ENCODE measurements around the gene C11orf16. TPM values are rescaled to one million over a fixed set of nuclear protein-coding genes. Genes with fewer than 3 reads are reported as not detected.

Gene C11orf16
- total RNA-seq, 1 experiment from 2014 or later, result 0.42 TPM

DNA sequence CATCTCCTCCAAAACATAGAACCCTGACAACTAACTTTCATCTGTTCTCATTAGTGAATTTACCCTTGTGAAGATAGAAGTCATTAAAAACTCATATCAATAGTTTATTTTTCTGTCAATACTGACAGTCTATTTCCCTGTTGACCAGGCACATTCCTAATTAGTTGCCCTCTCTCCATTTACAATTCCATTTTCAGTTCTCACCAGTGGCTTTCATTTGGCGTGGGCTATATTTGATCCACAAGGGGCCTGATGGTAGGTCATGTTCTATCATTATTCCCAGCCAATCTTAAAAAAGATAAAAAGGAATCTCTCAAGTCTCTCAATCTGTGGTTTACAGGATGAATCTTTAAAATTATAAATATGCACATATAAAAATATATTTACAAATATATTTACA is 25.6 kb downstream of the C11orf16 start (continued):
- TF ChIP-seq, protein P1, sequence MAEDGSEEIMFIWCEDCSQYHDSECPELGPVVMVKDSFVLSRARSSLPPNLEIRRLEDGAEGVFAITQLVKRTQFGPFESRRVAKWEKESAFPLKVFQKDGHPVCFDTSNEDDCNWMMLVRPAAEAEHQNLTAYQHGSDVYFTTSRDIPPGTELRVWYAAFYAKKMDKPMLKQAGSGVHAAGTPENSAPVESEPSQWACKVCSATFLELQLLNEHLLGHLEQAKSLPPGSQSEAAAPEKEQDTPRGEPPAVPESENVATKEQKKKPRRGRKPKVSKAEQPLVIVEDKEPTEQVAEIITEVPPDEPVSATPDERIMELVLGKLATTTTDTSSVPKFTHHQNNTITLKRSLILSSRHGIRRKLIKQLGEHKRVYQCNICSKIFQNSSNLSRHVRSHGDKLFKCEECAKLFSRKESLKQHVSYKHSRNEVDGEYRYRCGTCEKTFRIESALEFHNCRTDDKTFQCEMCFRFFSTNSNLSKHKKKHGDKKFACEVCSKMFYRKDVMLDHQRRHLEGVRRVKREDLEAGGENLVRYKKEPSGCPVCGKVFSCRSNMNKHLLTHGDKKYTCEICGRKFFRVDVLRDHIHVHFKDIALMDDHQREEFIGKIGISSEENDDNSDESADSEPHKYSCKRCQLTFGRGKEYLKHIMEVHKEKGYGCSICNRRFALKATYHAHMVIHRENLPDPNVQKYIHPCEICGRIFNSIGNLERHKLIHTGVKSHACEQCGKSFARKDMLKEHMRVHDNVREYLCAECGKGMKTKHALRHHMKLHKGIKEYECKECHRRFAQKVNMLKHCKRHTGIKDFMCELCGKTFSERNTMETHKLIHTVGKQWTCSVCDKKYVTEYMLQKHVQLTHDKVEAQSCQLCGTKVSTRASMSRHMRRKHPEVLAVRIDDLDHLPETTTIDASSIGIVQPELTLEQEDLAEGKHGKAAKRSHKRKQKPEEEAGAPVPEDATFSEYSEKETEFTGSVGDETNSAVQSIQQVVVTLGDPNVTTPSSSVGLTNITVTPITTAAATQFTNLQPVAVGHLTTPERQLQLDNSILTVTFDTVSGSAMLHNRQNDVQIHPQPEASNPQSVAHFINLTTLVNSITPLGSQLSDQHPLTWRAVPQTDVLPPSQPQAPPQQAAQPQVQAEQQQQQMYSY (CRISPR knock-in tag; IDR thresholded peaks at IDR 0.05), result no peak
- TF ChIP-seq NFYB (CRISPR knock-in tag; conservative IDR thresholded peaks at IDR 0.05; ENCODE audit: low read depth) (no peak), ATF1 (CRISPR knock-in tag; IDR thresholded peaks at IDR 0.05) (no peak), ZNF423 (CRISPR knock-in tag; IDR thresholded peaks at IDR 0.05) (no peak), OVOL2 (CRISPR knock-in tag; IDR thresholded peaks at IDR 0.05; ENCODE audit: borderline replicate concordance) (no peak), CREB1 (CRISPR knock-in tag; IDR thresholded peaks at IDR 0.05) (no peak)

DNA sequence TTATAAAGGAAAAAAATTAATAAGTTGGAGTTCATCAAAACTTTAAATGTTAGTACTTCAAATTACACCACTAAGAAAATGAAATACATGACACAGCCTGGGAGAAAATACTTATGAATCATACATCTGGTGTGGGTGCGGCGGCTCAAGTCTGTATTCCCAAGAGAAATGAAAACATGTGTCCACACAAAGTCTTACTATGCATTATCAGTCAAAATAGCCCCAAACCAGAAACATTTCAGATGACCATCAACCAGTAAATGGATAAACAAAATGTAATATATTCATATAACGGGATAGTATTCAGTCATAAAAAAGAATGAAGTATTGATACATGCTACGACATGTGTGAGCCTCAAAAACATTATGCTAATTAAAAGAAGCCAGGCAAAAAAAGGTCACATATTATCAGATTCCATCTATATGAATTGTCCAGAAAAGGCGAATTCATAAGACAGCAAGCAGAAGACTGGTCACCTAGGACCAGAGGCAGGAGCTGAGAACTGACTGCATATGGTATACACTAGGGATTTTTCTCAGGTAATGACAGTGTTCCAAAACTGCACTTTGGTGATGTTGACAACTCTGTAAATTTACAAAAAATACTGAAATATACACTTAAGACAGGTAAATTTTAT is 27.1 kb downstream of the C11orf16 start:
- no peak for ATAC-seq
- ChIA-PET POLR2A (no interaction called here), CTCF (no interaction called here)
- Mint-ChIP-seq H3K27ac (no peak overlapping the region), H3K4me1 (peaks cover 9% of the 10 kb centered on the region; the same call in 1 of the 2 replicates), H3K4me3 (no peak overlapping the region), H3K9me3 (peaks cover 11% of the 10 kb centered on the region), H3K36me3 (peaks cover 8% of the 10 kb centered on the region), H3K27me3 (ENCODE audit: low read depth) (peaks cover 31% of the 10 kb centered on the region)
- TF ChIP-seq ZNF219 (CRISPR knock-in tag; IDR thresholded peaks at IDR 0.05; ENCODE audit: borderline replicate concordance) (no peak), ZNF263 (CRISPR knock-in tag; IDR thresholded peaks at IDR 0.05; ENCODE audit: low read depth) (no peak), RORB (CRISPR knock-in tag; IDR thresholded peaks at IDR 0.05) (no peak), FOXJ3 (CRISPR knock-in tag; IDR thresholded peaks at IDR 0.05; ENCODE audit: borderline replicate concordance) (no peak), NFE2L1 (CRISPR knock-in tag; IDR thresholded peaks at IDR 0.05) (no peak), ZNF396 (CRISPR knock-in tag; IDR thresholded peaks at IDR 0.05; ENCODE audit: borderline replicate concordance) (no peak), NR1H2 (CRISPR knock-in tag; IDR thresholded peaks at IDR 0.05) (no peak), ZNF138 (CRISPR knock-in tag; conservative IDR thresholded peaks at IDR 0.05) (no peak), NFYB (CRISPR knock-in tag; conservative IDR thresholded peaks at IDR 0.05; ENCODE audit: low read depth) (no peak), TEAD4 (CRISPR knock-in tag; IDR thresholded peaks at IDR 0.05) (no peak), RELA (CRISPR knock-in tag; IDR thresholded peaks at IDR 0.05; ENCODE audit: borderline replicate concordance) (no peak), IRF2 (CRISPR knock-in tag; IDR thresholded peaks at IDR 0.05; ENCODE audit: borderline replicate concordance, low read depth) (no peak)
- TF ChIP-seq, protein P2, sequence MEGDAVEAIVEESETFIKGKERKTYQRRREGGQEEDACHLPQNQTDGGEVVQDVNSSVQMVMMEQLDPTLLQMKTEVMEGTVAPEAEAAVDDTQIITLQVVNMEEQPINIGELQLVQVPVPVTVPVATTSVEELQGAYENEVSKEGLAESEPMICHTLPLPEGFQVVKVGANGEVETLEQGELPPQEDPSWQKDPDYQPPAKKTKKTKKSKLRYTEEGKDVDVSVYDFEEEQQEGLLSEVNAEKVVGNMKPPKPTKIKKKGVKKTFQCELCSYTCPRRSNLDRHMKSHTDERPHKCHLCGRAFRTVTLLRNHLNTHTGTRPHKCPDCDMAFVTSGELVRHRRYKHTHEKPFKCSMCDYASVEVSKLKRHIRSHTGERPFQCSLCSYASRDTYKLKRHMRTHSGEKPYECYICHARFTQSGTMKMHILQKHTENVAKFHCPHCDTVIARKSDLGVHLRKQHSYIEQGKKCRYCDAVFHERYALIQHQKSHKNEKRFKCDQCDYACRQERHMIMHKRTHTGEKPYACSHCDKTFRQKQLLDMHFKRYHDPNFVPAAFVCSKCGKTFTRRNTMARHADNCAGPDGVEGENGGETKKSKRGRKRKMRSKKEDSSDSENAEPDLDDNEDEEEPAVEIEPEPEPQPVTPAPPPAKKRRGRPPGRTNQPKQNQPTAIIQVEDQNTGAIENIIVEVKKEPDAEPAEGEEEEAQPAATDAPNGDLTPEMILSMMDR (IDR thresholded peaks at IDR 0.05), result no peak
- TF ChIP-seq, protein P3, sequence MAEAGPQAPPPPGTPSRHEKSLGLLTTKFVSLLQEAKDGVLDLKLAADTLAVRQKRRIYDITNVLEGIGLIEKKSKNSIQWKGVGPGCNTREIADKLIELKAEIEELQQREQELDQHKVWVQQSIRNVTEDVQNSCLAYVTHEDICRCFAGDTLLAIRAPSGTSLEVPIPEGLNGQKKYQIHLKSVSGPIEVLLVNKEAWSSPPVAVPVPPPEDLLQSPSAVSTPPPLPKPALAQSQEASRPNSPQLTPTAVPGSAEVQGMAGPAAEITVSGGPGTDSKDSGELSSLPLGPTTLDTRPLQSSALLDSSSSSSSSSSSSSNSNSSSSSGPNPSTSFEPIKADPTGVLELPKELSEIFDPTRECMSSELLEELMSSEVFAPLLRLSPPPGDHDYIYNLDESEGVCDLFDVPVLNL (CRISPR knock-in tag; IDR thresholded peaks at IDR 0.05; ENCODE audit: borderline replicate concordance, low read depth), result no peak
- TF ChIP-seq, protein P4, sequence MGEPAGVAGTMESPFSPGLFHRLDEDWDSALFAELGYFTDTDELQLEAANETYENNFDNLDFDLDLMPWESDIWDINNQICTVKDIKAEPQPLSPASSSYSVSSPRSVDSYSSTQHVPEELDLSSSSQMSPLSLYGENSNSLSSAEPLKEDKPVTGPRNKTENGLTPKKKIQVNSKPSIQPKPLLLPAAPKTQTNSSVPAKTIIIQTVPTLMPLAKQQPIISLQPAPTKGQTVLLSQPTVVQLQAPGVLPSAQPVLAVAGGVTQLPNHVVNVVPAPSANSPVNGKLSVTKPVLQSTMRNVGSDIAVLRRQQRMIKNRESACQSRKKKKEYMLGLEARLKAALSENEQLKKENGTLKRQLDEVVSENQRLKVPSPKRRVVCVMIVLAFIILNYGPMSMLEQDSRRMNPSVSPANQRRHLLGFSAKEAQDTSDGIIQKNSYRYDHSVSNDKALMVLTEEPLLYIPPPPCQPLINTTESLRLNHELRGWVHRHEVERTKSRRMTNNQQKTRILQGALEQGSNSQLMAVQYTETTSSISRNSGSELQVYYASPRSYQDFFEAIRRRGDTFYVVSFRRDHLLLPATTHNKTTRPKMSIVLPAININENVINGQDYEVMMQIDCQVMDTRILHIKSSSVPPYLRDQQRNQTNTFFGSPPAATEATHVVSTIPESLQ (CRISPR knock-in tag; IDR thresholded peaks at IDR 0.05), result no peak
- no peak for DNase-seq (ENCODE audit: low spot score)

All from WTC11 (cell line).